C4-2B (cell line): Measurements from ENCODE around the gene UCKL1.

ENCODE experiments used
- H3K27ac ChIP-seq: fragments of 450-650 bp; 2 replicates; pipeline ENCODE4 v1.5.1; 2017
- ZFX ChIP-seq: fragments of 450-650 bp; IDR thresholded peaks from 2 replicates; pipeline ENCODE4 v1.6.1; 2017
- TF ChIP-seq, protein P1 (sequence below): fragments of 450-650 bp; conservative IDR thresholded peaks from 2 replicates; pipeline ENCODE4 v1.5.1; 2017; ENCODE audit warnings: mild to moderate bottlenecking

UCKL1 gene

DNA sequence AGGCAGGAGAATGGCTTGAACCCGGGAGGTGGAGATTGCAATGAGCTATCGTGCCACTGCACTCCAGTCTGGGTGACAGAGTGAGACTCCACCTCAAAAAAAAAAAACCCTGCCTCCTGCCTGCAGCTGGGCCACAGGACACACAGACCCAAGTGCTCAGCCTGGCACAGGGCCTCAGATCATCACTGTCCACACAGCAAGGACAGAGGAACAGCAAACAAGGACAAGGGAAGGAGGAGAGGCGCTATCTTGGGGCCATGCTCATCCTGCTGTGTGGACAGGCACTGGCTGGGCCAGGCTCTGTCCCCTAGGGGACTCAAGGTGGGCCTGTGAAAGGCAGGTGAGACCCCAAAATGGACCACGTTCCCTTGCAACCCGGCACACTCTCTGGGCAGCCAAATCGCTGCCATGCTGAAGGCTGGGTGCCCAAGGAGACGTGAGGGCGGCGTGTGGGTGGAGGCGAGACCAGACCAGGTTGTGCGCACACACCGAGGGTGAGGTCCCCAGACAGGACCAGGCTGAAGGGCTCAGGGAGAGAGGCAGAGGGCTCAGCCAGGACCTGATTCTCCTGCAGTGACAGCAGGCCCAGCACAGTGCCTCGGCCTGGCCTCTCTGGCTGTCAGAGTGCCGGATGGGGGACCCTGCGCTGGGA lies 9.1 kb downstream of the UCKL1 start:
- TF ChIP-seq ZFX = no peak
- TF ChIP-seq, protein P1, sequence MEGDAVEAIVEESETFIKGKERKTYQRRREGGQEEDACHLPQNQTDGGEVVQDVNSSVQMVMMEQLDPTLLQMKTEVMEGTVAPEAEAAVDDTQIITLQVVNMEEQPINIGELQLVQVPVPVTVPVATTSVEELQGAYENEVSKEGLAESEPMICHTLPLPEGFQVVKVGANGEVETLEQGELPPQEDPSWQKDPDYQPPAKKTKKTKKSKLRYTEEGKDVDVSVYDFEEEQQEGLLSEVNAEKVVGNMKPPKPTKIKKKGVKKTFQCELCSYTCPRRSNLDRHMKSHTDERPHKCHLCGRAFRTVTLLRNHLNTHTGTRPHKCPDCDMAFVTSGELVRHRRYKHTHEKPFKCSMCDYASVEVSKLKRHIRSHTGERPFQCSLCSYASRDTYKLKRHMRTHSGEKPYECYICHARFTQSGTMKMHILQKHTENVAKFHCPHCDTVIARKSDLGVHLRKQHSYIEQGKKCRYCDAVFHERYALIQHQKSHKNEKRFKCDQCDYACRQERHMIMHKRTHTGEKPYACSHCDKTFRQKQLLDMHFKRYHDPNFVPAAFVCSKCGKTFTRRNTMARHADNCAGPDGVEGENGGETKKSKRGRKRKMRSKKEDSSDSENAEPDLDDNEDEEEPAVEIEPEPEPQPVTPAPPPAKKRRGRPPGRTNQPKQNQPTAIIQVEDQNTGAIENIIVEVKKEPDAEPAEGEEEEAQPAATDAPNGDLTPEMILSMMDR = no peak
- H3K27ac ChIP-seq = peak overlapping the region; percentile 28

DNA sequence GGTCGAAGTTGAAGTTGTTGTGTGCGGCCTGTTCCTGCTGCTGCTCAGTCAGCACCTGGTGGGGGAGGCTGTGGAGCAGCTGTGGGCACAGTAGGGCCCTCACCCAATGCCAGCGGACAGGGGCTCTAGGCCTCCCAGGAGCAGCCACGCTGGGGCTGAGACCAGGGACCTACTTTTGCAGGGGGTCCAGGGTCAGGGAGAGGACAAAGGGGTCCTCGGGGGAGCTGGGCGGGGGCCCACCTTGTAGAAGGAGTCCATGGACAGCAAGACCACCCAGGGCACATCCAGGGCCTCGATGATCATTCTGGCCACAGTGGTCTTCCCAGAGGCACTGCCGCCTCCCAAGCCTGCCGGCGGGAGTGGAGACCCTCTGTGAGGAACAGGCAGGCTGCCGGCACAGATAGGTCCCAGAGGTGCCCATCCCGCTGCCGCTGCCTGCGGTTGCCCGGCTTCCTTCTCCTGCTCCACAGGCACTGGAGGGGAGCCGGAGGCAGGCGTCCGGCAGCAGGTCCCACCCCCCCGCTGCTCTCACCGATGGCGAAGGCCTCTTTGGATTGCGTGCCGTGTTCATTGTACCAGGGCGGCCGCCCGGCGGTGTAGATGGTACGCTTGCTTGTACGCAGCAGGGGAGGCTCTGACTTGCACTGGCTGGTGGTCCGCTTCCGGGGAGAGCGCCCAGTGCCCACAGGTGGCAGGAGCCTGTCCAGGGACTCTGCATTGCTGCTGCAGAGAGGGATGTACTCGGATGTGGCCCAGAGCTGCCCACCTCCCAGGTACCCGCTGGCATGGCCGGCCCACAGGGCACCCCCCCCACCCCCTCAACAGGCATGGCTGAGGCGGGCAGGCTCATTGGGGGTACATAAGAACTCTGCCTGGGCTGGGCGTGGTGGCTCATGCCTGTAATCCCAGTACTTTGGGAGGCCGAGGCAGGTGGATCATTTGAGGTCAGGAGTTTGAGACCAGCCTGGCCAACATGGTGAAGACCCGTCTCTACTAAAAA lies 10.0 kb downstream of the UCKL1 start:
- H3K27ac ChIP-seq = peak overlapping the region; percentile 28
- TF ChIP-seq ZFX = no peak
- TF ChIP-seq, protein P1 = no peak

DNA sequence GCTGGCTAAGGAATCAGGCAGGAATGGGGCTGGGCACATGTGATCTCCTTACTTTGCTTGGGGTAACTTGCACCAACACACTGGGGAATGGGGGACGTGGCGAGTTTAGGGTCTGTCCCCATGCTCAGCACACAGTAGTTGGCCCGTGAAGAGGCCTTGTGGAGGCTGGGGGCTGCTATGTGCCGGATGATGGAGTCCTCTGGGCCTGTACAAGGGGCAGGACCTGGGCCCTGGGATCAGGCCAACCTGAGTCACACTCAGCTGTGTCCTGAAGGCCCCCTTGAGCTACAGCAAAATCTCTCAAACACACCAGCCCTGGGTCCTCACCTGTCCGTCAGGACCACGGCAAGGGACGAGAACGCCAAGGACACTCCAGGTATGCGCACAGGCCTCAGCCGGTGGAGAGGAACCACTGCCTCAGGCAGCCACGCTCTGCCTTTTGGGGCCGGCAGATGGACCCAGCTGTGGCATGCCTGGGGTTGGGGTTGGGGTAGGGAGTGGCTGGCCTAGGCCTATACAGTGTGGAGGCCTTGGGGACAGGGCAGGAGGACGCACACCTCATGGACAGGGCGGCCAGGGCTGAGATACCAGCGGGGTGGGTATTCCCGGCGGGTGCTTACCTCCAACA lies 11.1 kb downstream of the UCKL1 start:
- TF ChIP-seq, protein P1 = no peak
- TF ChIP-seq ZFX = no peak
- no peak overlapping the region for H3K27ac ChIP-seq

DNA sequence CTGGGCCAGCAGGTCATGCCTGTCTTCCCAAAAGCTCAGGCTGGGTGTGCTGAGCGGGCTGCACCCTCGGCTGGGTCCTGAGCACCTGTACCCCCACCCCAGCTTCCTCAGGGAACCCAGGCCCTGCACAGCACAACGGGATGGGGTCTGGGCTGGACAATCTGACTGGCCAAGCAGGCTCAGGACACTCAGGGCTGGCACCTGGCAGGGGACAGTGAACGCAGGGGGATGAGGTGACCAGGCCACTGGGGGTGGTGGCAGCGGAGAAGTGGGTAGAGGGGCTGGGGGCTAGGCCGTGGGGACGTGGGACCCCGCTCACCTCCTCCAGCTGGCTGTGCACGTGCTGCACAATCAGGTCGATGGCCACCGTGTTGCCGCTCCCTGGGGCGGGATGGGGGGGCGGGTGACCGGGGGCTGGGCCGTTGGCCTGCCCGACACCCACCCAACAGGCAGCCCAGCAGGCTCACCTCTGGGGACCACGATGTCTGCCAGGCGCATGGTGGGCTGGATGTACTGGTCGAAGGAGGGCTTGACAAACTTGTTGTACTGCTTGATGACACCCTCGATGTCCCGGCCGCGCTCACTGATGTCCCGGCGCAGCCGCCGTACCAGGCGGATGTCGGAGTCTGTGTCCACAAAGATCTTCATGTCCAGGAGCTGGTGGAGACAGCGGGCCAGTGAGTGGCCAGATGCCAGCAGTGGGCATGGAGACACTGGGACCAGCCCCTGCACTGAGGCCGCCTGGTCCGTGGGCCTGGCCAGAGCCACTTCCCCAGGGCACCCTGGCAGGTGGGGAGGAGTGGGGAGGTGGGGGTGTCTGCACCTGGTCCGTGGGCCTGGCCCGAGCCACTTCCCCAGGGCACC lies 11.9 kb downstream of the UCKL1 start:
- no peak for TF ChIP-seq ZFX
- TF ChIP-seq, protein P1 = no peak
- H3K27ac ChIP-seq = no peak overlapping the region

DNA sequence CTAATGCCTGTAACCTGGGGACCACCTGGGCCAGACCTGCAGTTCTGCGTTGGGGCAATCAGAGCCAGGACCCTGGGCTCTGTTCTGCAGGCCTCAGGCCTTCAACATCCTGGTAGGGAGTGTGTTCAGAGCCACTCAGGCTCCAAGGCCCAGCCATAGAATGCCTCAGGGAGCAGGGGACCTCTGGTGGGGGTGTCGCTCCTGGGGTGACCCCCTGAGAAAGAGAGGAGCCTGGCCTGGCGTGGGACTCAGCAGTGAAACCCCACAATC lies 12.5 kb downstream of the UCKL1 start:
- H3K27ac ChIP-seq = no peak overlapping the region
- TF ChIP-seq ZFX = no peak
- TF ChIP-seq, protein P1 = no peak

DNA sequence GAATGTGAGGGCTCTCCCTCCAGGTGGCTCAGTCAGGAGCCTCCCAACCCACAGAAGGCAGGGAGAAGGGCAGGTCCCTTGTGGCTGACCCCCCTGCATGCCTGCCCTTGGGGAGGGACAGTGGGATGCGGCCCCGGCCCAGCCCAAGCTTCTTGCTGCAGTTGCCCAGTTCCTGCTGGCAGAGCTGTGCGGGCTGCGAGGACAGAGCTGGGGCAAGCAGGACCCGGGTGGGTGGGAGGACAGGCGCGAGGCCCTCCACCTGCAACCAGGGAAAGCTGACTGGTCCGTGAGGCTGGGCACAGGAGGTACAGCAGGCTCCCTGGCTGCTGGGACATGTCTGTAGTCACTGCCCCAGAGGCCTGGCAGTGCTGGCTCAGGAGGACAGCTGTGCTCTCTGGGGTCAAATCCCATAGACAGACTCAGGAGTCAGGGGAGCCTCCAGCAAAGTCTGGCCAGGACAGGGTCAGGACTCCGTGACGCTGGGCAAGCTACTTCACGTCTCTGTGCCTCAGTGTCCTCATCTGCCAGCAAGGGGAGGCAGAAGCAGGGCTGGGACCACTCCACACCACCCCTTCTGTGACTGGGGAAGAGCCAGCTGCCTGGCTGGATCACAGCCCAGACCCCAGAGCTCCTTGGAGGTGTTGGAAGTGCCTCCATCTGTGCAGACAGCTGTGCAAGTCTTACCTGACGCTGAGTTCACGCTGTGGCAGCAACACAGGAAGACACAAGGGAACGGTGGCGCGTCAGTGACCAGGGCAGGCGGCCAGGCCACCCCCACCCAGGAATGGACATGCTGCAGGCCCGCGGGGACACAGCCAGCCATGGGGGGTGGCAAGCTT lies 13.0 kb downstream of the UCKL1 start:
- peak overlapping the region; percentile 13 for H3K27ac ChIP-seq

More for the DNA sequence above, 13.0 kb downstream of the UCKL1 start:
- TF ChIP-seq, protein P1 = no peak
